GM19324 (cell line): Measurements from ENCODE around the gene FXN.

Experiments used
- ATAC-seq: cut with Tn5 transposase; IDR thresholded peaks from one replicate; pipeline ENCODE4 v1.9.1; 2021; ENCODE audit warnings: mild to moderate bottlenecking, moderate library complexity; ENCODE audit not compliant: unreplicated experiment, low FRiP score

Gene FXN

GRCh38 chr9:69132361-69132760 is 96.8 kb downstream of the FXN start:
- no peak for ATAC-seq

- no peak for ATAC-seq
Observed at GRCh38 chr9:69134412-69134811, 98.9 kb downstream of the FXN start.

GRCh38 chr9:69136185-69136584 is 100.6 kb downstream of the FXN start:
- no peak for ATAC-seq

DNA sequence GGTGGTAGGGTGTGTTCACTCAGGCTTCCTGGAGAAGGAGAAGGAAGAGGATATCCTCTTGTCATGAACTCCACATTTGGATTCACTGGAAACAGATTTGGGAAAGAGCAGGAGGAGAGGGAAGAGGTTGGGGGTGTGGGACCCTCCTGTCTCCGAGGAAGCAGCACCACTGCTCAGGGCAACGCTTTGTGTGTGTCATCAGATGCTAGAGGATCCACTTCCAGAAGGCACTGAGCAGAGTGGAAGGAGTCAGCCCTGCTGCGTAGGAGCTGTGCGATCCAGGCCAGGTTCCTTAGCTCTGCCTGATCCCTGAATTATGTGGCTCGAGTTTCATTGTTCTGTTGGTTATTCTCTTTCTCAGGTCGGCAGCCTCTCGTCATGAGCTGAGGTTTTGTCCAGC is 101.2 kb downstream of the FXN start:
- ATAC-seq = no peak

- ATAC-seq = no peak
Observed at GRCh38 chr9:69137311-69137710, 101.8 kb downstream of the FXN start.

GRCh38 chr9:69139596-69139995 is 104.0 kb downstream of the FXN start:
- ATAC-seq = no peak

GRCh38 chr9:69140123-69140735 is 104.7 kb downstream of the FXN start:
- no peak for ATAC-seq

DNA sequence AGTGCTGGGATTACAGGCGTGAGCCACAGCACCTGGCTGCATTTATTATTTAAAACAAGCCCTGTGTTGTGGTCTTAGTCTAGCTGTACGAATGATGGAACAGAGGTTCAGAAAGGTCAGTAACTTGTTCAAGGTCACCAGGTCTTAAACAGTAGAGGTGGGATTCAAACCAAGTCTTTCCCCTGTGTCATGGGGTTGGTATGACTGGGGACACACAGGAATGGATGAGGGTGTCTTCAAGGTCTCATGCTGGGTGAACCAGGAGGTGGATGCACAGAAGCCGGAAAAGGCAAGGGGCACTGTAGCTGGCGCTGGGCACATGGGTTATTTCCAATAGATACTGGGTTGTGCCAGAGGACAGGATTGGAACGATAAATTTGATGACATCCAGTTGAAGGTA is 106.3 kb downstream of the FXN start:
- no peak for ATAC-seq

DNA sequence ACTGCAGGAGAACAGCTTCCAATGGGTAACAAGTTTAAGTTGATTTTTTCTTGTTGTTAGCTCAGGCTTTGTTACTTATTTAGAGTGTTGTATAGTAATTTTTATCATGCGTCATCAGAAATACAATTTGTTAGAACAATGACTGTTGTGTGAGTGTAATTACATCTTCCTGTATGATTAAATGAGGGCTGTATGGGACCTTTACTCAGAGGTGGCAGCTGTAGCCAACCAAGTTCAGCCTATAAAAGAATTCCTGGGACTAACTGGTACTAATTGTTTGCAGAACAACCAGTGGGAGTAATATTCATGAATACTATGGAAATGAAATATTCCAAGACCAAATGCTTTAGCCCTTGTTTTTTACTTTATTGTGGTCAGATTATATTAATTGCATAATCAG is 107.7 kb downstream of the FXN start:
- ATAC-seq = no peak

- ATAC-seq = no peak
Observed at GRCh38 chr9:69145144-69145715, 109.7 kb downstream of the FXN start.

- ATAC-seq = no peak
Observed at GRCh38 chr9:69147041-69147834, 111.7 kb downstream of the FXN start.

GRCh38 chr9:69149321-69149807 is 113.8 kb downstream of the FXN start:
- no peak for ATAC-seq
